Measurements from ENCODE around the gene EML1.

- TF ChIP-seq CTCF (CRISPR knock-in tag; IDR thresholded peaks at IDR 0.05) = no peak
- no peak for TF ChIP-seq SOX13 (IDR thresholded peaks at IDR 0.05)
- TF ChIP-seq SOX13 (CRISPR knock-in tag; conservative IDR thresholded peaks at IDR 0.05 in 1 of 2, IDR thresholded peaks at IDR 0.05 in 1 of 2) = no peak
- peak; percentile 15 to 68; a peak in 3 of 4 replicates for TF ChIP-seq MAFK (conservative IDR thresholded peaks at IDR 0.05 in 1 of 2, IDR thresholded peaks at IDR 0.05 in 1 of 2; ENCODE audit: low read length in 2 of 2)
- no peak for TF ChIP-seq REST (IDR thresholded peaks at IDR 0.05; ENCODE audit: borderline replicate concordance in 1 of 2, low read depth in 1 of 2, low read length in 2 of 2)
- no peak for TF ChIP-seq SNAPC2 (CRISPR knock-in tag; IDR thresholded peaks at IDR 0.05)
- TF ChIP-seq RBM39 (IDR thresholded peaks at IDR 0.05; ENCODE audit: low read depth, low read length, poor library complexity, severe bottlenecking) = no peak
- no peak for TF ChIP-seq POLR2AphosphoS5 (IDR thresholded peaks at IDR 0.05; ENCODE audit: low read depth, low read length)
- TF ChIP-seq, protein P1, sequence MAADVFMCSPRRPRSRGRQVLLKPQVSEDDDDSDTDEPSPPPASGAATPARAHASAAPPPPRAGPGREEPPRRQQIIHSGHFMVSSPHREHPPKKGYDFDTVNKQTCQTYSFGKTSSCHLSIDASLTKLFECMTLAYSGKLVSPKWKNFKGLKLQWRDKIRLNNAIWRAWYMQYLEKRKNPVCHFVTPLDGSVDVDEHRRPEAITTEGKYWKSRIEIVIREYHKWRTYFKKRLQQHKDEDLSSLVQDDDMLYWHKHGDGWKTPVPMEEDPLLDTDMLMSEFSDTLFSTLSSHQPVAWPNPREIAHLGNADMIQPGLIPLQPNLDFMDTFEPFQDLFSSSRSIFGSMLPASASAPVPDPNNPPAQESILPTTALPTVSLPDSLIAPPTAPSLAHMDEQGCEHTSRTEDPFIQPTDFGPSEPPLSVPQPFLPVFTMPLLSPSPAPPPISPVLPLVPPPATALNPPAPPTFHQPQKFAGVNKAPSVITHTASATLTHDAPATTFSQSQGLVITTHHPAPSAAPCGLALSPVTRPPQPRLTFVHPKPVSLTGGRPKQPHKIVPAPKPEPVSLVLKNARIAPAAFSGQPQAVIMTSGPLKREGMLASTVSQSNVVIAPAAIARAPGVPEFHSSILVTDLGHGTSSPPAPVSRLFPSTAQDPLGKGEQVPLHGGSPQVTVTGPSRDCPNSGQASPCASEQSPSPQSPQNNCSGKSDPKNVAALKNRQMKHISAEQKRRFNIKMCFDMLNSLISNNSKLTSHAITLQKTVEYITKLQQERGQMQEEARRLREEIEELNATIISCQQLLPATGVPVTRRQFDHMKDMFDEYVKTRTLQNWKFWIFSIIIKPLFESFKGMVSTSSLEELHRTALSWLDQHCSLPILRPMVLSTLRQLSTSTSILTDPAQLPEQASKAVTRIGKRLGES (CRISPR knock-in tag; IDR thresholded peaks at IDR 0.05; ENCODE audit: borderline replicate concordance) = no peak
Observed at GRCh38 chr14:99863059-99863458, 69.8 kb downstream of the EML1 start.
